Non-pigmented ciliary epithelial cell (primary cell): Measurements from ENCODE around the gene MBD6.
"Not testable (repeated sequence)": the region's sequence is repeated elsewhere in the genome, so short reads cannot be mapped to it uniquely, and the experiment has no call there.

Experiments
- DNase-seq: peaks from one replicate; pipeline ENCODE4 v3.0.0-alpha.2; 2010; ENCODE audit warnings: low read depth

The MBD6 gene

GRCh38 chr12:57515934-57516541, 6.6 kb upstream of the MBD6 start:
- no peak for DNase-seq

GRCh38 chr12:57516617-57517153, 5.9 kb upstream of the MBD6 start:
- DNase-seq, result no peak

GRCh38 chr12:57517187-57517586, 5.4 kb upstream of the MBD6 start:
- no peak for DNase-seq

- not testable (repeated sequence) for DNase-seq
Observed at GRCh38 chr12:57517718-57518117, 4.9 kb upstream of the MBD6 start.

- no peak for DNase-seq
Observed at GRCh38 chr12:57518176-57518919, 4.3 kb upstream of the MBD6 start.

GRCh38 chr12:57518920-57519795, 3.5 kb upstream of the MBD6 start:
- DNase-seq, result no peak

- DNase-seq, result no peak
Observed at GRCh38 chr12:57519796-57520052, 2.9 kb upstream of the MBD6 start.

- peak; percentile 89 for DNase-seq
Observed at GRCh38 chr12:57520053-57520818, 2.4 kb upstream of the MBD6 start, which contains the start of gene DDIT3. TSS of gene DDIT3 (minus strand) at chr12:57520514. CDS start at chr12:57517406, 3,108 bp downstream.

- DNase-seq, result peak; percentile 19
Observed at GRCh38 chr12:57521525-57522010, 1.1 kb upstream of the MBD6 start.

- no peak for DNase-seq
Observed at GRCh38 chr12:57522887-57523705, 472 bp downstream of the MBD6 start.

- DNase-seq, result no peak
Observed at GRCh38 chr12:57523706-57524614, 1.3 kb downstream of the MBD6 start.

GRCh38 chr12:57524814-57525614, 2.4 kb downstream of the MBD6 start:
- DNase-seq, result no peak

GRCh38 chr12:57525615-57526383, 3.2 kb downstream of the MBD6 start:
- no peak for DNase-seq

GRCh38 chr12:57526477-57527126, 4.0 kb downstream of the MBD6 start:
- DNase-seq, result no peak

GRCh38 chr12:57527184-57527583, 4.6 kb downstream of the MBD6 start:
- no peak for DNase-seq

GRCh38 chr12:57528176-57528575, 5.6 kb downstream of the MBD6 start:
- no peak for DNase-seq

GRCh38 chr12:57528831-57529555, 6.4 kb downstream of the MBD6 start:
- DNase-seq, result no peak
